Measurements from ENCODE around the gene SH3PXD2A.

DNA sequence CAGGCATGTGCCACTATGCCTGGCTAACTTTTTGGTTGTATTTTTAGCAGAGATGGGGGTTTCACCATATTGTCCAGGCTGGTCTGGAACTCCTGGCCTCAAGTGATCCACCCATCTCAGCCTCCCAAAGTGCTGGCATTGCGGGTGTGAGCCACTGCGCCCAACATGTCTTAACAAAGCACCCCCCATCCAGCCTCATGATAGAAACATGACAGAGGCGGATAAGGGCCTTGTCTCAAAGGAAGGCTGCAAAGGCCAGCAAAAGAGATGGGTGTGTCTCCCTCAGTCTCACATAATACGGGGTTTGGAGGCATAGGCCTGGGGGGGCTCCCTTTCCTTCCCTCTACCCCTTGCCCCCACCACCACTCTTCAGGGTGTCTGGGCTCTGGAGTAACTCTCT is 93.2 kb downstream of the SH3PXD2A start:
- TF ChIP-seq, protein P1, sequence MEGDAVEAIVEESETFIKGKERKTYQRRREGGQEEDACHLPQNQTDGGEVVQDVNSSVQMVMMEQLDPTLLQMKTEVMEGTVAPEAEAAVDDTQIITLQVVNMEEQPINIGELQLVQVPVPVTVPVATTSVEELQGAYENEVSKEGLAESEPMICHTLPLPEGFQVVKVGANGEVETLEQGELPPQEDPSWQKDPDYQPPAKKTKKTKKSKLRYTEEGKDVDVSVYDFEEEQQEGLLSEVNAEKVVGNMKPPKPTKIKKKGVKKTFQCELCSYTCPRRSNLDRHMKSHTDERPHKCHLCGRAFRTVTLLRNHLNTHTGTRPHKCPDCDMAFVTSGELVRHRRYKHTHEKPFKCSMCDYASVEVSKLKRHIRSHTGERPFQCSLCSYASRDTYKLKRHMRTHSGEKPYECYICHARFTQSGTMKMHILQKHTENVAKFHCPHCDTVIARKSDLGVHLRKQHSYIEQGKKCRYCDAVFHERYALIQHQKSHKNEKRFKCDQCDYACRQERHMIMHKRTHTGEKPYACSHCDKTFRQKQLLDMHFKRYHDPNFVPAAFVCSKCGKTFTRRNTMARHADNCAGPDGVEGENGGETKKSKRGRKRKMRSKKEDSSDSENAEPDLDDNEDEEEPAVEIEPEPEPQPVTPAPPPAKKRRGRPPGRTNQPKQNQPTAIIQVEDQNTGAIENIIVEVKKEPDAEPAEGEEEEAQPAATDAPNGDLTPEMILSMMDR (IDR thresholded peaks at IDR 0.05; ENCODE audit: insufficient read depth, low read depth, low read length) = no peak
- no peak for TF ChIP-seq EZH2 (IDR thresholded peaks at IDR 0.05; ENCODE audit: insufficient read depth, low read length)
